AG09319 (cell line): ENCODE measurements around the gene CD14.
"Not testable (repeated sequence)": the region's sequence is repeated elsewhere in the genome, so short reads cannot be mapped to it uniquely, and the experiment has no call there.

Experiments
- DNase-seq: peaks from one replicate; pipeline ENCODE4 v3.0.0-alpha.2; 2010; ENCODE audit warnings: low read depth; ENCODE audit errors: extremely low read depth
- TF ChIP-seq, protein P1 (sequence below): IDR thresholded peaks from 2 replicates; pipeline ENCODE4 v1.5.1; 2011; ENCODE audit warnings: low read depth, mild to moderate bottlenecking, inconsistent platforms, low read length, moderate library complexity

Gene CD14

DNA sequence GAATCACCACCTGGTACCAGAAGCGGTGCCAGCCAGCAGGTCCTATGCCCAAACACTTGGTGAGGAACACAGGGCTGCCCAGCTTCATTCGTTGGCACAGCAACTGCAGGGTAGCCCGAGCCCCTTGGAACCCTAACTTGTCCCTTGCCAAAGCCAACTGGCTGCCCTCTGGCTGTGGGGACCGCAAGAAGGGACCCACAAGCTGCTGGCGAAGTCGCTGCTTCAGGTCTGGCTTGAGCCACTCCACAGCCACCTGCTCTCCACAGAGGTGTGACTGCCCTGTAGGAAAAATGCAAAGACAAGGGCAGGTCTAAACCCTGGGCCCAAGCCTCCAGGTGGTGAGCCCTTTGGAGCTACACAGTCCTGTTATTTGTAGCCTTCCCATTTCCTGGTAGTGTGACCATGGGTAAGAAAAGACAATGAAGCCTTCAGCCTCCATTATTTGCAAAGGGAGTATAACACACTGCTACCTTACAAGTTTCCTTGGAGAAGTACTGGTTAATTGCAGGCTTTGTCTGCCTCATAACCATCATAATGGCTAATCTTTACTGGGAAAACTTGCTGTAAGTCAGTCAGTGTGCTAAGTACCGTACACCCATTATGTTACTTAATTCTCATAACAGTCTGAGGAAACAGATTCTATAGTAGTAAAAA lies 38.6 kb upstream of the CD14 start:
- no peak for DNase-seq
- TF ChIP-seq, protein P1, sequence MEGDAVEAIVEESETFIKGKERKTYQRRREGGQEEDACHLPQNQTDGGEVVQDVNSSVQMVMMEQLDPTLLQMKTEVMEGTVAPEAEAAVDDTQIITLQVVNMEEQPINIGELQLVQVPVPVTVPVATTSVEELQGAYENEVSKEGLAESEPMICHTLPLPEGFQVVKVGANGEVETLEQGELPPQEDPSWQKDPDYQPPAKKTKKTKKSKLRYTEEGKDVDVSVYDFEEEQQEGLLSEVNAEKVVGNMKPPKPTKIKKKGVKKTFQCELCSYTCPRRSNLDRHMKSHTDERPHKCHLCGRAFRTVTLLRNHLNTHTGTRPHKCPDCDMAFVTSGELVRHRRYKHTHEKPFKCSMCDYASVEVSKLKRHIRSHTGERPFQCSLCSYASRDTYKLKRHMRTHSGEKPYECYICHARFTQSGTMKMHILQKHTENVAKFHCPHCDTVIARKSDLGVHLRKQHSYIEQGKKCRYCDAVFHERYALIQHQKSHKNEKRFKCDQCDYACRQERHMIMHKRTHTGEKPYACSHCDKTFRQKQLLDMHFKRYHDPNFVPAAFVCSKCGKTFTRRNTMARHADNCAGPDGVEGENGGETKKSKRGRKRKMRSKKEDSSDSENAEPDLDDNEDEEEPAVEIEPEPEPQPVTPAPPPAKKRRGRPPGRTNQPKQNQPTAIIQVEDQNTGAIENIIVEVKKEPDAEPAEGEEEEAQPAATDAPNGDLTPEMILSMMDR: no peak

DNA sequence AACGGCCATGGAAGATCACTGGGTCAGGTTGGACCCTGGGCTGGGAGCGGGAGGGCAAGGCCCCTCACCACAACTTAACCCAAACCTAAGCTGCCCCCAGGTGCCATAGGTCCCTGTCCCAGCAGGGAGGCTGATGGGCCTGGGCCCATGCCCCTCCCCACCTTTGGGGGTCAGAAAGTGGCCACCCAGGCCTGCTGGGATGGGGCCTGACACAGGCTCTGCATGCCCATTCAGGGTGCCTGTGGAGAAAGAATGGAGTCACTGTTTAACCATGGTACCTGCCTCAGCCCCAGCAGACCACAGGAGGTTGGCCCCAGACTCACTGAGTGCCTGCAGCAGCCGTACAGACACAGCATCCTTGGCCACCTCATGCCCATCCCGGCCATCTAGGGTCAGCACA lies 38.1 kb upstream of the CD14 start:
- DNase-seq: not testable (repeated sequence)

DNA sequence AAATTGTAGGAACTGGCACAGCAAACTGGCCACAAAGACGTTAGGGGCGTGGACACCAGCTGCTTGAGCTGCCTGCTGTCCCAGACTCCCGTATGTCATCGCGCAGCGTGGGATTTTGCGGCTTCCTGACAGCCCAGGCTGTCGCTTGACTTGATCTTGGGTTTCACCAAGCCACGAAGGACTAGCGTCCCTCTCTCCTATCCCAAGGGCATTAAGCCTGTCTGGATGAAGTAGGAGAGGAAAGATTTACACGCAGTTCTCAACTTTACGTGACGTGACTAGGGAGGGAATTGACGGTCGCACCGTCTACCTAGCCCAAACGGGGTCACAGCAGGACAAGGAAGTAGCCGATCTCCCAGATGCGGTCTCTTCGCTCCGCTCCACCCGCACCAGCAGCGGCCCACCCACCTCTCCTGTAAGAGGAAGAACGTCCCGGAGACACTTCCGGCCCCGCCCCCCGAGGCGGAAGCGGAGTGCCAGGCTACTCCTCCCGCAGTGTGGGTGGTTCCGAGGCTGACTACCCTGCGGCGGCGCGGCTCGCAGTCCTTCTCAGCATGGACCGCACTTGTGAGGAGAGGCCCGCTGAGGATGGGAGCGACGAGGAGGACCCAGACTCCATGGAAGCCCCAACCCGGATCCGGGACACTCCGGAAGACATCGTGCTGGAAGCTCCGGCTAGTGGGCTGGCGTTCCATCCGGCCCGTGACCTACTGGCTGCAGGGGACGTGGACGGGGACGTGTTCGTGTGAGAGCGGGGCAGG lies 31.6 kb upstream of the CD14 start, which contains the start of gene WDR55:
WDR55 (plus strand) TSS at position 546 of the 761 bp plus-strand sequence; CDS start at position 555, 9 bp downstream.
- DNase-seq: peak; percentile 62
- TF ChIP-seq, protein P1: no peak

DNA sequence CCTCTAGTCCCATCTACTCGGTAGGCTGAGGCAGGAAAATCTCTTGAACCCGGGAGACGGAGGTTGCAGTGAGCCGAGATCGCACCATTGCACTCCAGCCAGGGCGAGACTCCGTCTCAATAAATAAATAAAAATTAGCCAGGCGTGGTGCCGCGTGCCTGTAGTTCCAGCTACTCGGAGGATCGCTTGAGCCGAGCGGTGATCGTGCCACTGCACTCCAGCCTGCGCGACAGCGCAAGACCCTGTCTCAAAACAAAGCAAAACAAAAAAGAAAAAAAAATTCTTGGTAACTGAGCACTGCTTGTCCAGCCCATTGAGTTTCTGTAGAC lies 31.0 kb upstream of the CD14 start:
- DNase-seq: no peak
- TF ChIP-seq, protein P1: no peak

DNA sequence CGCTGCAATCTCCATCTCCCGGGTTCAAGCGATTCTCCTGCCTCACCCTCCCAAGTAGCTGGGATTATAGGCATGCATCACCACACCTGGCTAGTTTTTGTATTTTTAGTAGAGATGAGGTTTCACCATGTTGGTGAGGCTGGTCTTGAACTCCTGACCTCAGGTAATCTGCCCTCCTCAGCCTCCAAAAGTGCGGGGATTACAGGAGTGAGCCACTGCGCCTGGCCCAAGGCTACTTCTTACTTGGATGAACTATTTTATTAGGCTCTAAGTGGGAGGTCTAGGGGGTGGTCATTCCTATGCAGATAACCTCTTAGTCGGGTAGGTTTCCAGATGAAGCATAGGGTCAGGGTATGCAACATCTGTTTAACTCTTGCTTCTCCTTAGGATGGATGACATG lies 27.4 kb upstream of the CD14 start:
- DNase-seq: not testable (repeated sequence)

DNA sequence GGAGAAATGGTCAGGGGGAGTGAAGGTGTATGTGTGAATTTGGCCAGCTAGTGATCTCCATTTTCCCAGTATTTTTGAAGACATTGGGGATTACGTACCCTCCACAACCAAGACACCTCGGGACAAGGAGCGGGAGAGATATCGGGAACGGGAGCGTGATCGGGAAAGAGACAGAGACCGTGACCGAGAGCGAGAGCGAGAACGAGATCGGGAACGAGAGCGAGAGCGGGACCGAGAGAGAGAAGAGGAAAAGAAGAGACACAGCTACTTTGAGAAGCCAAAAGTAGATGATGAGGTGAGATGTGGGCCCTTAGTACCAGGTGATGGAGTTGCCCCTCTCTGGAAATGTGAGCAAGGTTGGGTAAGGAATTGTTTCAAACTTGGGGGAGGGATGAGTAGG lies 25.9 kb upstream of the CD14 start:
- TF ChIP-seq, protein P1: no peak
- DNase-seq: no peak

DNA sequence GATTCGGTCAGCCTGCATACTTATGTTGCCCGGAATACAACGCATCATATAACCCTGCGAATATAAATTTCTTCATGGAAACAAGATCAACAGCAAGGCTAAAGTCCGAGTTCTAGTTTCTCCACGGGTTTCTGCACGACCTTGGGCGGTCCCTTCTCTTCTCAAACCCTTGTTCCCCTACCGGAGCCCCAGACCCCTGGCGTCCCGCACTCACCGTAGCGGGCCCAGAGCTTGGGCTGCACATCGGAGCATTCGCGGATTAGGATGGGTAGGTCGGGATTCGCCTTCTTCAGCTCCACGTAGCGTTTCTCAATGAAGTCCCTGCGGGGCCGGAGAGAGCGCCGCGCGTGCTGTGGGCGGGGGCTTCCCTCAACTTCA lies 14.1 kb upstream of the CD14 start:
- TF ChIP-seq, protein P1: no peak
- no peak for DNase-seq

DNA sequence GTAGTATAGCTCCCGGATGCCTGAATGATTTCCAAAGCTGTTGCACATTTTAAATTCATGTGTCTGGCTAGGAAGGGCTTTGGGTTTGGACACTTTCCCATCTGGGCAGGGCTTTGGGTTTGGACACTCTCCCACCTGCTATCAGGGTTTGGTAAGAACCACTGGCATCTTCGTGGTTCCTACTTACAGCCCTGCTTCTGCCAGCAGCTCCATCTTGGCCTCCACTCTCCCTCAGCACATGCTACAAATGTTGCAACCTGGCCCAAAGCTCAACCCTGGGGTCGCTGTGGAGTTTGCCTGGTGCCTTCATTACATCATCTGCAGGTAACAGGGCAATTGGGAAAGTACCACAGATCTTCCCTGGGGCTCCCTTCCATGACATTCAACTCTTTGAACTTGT lies 9.7 kb upstream of the CD14 start:
- TF ChIP-seq, protein P1: no peak
- peak; percentile 73 for DNase-seq
